KOPT-K1 (cell line): ENCODE data around the gene FRMD4A.
"Not testable (repeated sequence)": the region's sequence is repeated elsewhere in the genome, so short reads cannot be mapped to it uniquely, and the experiment has no call there.

Source experiments
- H3K27ac ChIP-seq: fragments of 200-600 bp; sonication (generic); 2 replicates; pipeline ENCODE4 v1.5.1; 2016; ENCODE audit warnings: antibody characterized with exemption, mild to moderate bottlenecking, low read depth, low read length; ENCODE audit not compliant: poor library complexity, severe bottlenecking
- H3K36me3 ChIP-seq: fragments of 200-600 bp; sonication (generic); 2 replicates; pipeline ENCODE4 v1.5.1; 2017; ENCODE audit warnings: antibody characterized with exemption, mild to moderate bottlenecking, low read length, moderate library complexity; ENCODE audit not compliant: insufficient read depth
- H3K9me3 ChIP-seq: fragments of 200-600 bp; sonication (generic); 2 replicates; pipeline ENCODE4 v1.5.1; 2017; ENCODE audit warnings: antibody characterized with exemption, low read length, mild to moderate bottlenecking; ENCODE audit not compliant: insufficient read depth, poor library complexity, severe bottlenecking

Gene FRMD4A

DNA sequence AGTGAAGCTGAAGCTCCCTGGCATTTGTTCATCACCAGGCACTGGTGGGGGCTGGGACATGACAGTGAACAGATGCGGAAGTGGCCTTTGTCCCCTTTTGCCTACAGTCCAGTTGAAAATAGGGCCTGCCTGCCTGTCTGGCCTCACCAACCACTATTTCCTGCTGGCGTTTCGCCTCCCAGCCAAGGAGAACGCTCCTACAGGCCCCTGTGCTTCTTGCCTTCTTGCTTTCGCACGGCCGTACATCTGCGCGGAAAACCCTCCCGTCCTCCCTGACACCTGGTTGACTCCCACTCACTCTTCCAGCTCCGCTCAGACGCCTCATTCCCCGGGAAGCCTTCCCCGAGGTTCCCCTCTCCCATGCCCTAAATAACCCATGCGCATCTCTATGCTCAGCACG lies 426.7 kb downstream of the FRMD4A start:
- Histone ChIP-seq H3K9me3 (no peaks in the 10 kb centered on the region), H3K36me3 (no peaks in the 10 kb centered on the region)

DNA sequence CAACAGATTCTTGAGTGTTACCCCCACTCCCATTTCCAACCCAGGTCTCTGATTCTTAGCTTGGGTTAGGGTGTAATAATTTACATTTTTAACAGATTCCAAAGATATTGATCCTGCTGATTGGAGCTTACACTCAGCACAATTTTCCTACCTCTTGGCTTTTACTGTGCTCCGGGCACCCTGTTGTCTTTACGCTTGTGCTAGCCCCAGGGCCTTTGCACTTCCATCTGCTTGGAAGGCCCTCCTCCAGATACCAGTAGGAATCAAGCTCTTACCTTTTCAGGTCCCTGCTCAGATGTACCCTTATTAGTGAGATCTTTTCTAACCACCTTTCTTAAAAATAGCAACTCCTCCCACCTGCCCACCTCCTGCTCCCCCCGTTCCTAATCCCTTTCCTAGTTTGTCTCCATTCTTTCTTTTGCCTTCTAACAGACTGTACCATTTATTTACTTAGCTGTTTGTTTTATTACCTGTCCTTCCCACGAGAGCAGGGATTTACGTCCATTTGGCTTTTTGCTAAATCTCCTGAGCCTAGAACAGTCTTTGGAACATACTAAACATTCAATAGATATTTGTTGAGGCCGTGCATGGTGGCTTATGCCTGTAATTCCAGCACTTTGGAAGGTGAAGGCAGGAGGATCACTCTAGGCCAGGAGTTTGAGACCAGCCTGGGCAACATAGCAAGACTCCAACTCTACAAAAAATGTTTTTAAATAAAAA lies 427.7 kb downstream of the FRMD4A start:
- H3K9me3 ChIP-seq, result no peaks in the 10 kb centered on the region
- no peaks in the 10 kb centered on the region for H3K36me3 ChIP-seq
- H3K27ac ChIP-seq, result no peak overlapping the region

More for the DNA sequence above, 426.7 kb downstream of the FRMD4A start:
- H3K27ac ChIP-seq, result no peak overlapping the region

DNA sequence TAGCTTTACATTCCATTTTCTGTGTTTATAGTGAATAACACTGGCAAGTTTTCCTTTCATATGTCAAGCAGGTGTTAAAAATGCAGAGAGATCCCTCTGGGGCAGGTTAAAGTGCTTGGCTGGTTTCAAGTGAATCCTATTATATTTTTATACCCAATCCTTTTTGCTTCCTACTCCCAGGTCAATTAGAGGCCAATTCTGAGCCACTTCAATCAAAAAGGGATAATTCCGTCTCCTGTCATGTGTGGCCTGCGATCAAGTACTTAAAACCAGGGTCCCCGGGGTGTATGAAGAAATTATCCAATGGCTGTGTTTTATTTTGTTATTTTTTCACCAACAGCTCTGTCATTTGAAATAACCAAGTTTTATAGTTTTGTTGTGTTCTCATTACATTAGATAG lies 430.8 kb downstream of the FRMD4A start:
- Histone ChIP-seq H3K36me3 (no peaks in the 10 kb centered on the region), H3K9me3 (no peaks in the 10 kb centered on the region), H3K27ac (no peak overlapping the region)

DNA sequence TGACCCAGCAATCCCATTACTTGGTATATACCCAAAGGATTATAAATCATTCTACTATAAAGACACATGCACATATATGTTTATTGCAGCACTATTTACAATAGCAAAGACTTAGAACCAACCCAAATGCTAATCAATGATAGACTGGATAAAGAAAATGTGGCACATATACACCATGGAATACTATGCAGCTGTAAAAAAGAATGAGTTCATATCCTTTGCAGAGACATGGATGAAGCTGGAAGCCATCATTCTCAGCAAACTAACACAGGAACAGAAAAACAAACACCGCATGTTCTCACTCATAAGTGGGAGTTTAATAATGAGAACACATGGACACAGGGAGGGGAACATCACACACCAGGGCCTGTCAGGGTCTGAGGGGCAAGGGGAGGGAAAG lies 434.6 kb downstream of the FRMD4A start:
- H3K36me3 ChIP-seq, H3K27ac ChIP-seq, H3K9me3 ChIP-seq: not testable (repeated sequence)

DNA sequence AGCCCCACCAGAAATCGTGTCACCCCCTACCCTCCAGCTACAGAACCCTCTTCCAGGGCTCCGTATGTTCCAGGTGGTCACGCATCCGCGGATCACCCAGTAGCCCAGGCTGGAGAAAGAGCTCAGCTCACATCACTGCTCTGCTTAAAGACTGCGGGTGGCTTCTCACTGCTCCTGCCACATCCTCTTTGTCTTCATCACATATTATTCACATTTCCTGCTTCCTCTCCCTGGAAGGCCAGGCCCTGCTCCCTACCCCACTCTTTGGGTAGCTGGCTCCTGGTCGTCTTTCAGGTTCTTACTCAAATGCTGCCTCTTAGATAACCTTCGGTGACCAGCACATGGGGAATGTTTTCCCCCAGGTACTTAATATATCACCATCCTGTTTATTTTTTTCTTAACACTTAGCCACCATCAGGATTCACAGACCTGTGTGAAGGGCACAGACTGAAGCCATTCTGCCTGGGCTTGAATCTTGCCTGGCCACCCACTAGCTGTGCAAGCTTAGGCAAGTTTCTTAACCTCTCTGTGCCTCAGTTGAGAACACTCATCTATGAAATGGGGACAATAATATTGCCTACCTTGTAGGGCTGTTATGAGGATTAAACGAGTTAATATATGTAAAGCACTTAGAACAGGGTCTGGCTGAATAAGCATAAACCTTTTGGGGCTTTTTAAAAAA lies 436.2 kb downstream of the FRMD4A start:
- H3K27ac ChIP-seq, result no peak overlapping the region
- no peaks in the 10 kb centered on the region for H3K36me3 ChIP-seq
- H3K9me3 ChIP-seq, result peaks cover 6% of the 10 kb centered on the region

DNA sequence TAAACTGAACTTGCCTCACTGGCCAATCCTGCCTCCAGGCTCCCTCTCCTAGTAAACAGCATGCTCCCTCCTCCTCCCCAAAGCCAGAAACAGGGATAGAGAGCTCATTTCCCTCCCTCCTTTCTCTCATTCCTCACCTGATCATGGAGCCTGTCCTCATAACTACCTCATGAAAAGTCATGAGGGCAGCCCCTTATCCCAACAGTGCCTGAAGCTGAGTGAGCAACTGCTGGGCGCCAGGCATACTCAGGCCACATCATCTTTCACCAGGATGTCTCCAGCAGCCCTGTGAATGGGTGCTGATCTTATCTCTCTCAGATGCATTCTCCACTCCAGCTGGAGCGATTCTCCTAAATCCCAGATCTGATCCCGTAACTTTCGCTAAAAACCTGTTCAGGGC lies 436.8 kb downstream of the FRMD4A start:
- Histone ChIP-seq H3K27ac (no peak overlapping the region), H3K9me3 (peaks cover 6% of the 10 kb centered on the region), H3K36me3 (no peaks in the 10 kb centered on the region)

DNA sequence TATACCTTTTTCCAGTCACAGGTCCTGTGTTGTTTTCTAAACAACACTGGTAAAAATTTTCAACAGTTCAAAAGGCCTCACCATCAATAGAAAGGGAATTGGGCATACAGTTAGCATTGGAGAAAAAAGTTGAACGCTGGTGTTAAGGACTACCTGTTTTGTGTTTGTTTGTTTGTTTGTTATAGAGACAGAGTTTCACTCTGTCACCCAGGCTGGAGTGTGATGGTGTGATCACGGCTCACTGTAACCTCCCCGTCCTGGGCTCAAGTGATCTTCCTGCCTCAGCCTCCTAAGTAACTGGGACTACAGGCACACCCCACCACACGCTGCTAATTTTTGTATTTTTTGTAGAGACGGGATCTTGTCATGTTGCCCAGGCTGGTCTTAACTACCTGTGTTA lies 437.9 kb downstream of the FRMD4A start:
- Histone ChIP-seq H3K36me3 (no peaks in the 10 kb centered on the region), H3K27ac (no peak overlapping the region), H3K9me3 (peaks cover 6% of the 10 kb centered on the region)

DNA sequence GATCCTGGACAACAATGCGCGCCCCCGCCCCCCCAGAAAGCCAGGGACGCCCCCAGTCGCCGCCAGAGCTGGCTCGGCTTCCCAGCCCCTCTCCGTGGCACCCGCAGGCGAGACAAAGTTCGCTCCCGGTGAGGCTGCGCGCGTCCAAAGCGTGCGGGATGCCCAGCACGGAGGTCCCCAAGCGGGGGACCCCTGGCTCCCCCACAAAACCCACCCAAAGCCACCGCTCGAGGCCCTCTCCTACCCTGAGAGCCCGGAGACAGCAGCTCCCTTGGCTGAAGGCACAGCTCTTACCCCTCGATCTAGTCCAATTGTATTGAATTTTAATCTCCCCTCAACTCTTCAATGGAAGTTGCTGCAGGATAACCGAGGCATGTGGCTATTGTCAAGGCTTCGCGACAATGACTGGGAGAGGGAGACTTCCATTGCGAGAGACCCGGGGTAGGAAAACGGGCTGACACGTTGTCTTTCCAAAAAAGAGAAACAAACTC lies 438.7 kb downstream of the FRMD4A start:
- H3K9me3 ChIP-seq, result peaks cover 6% of the 10 kb centered on the region
- H3K36me3 ChIP-seq, result no peaks in the 10 kb centered on the region
- no peak overlapping the region for H3K27ac ChIP-seq

DNA sequence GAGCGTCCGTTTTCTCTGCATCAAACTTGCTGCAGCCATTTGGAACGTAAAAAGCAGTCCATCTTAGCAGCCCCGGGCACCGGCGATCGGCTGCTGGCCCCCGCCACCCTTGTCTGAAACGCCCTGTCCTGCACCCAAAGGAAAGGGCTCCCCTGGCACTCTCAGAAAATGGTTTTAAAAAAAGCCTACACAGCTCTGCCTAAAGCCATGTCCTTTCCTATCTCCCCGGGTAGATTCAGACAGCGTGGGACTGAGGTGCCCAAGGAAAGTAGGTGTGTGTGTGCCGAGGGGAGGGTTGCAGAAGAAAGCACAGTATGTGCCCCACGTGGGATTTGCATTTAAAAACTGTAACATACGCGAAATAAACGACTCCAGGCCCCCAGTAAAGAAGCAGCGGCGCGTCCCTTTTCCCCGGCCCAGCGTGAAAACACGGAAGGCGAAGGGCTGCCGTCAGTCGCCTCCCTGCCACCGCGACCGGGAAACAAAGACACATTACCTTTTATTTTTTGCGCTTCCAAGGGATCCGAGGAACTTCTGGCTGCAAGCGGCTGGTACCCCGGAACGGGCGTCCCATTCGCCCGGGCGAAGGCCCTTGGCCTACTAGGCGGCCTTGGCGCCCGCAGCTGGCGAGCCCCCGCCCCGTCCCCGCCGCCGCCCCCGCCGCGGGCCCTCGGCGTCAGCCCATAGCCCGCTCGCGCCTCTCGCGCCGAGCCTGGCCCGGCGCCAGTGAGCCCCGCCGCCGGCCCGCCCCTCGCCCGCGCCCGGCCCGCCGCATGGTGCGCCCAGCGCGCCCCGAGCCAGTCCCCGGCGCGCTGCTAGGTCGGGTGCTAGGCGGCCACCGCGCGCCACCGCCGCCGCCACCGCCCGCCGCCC lies 439.4 kb downstream of the FRMD4A start:
- Histone ChIP-seq H3K36me3 (no peaks in the 10 kb centered on the region), H3K27ac (no peak overlapping the region)

DNA sequence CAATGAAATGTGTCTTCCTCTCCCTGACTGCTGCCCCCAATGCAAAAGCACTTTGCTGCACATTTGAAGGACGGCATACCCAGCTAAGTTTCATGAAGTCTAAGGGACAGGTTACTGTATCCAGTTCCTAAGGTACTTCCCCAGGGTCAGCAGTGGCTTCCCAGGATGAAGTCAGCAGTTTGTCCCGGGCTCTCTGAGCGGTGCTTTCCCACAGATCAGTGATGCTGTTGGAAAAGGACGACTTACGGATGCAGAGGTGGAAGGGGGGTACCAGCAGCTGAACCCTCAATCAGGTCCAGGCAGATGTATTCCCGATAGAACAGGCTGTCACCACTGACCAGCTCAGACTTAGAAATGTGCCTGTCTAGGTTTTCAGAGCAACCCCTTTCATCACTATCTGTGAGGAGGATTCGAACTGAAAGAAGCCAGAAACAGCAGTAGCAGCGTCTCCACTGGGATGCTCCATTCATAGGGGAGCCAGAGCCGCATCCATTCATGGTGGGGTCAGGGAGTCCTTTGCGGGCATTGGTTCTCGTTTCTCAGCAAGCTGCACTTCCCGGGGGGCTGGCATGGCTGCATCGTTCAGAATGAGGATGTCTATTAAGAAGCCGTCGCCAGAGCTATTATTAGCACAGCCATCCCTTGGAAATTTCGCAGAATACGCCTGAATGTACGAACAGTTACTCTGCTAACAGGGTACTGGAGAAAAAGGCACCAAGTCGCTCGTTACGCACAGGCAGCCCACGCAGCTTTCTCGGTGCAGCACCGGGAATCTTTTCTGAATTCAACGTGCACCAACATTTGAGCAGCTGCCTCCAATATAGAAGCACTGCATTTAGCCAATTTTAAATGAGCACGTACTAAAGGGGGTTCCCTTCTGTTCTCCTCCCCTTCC lies 440.2 kb downstream of the FRMD4A start:
- H3K27ac ChIP-seq, result no peak overlapping the region
- peaks cover 6% of the 10 kb centered on the region for H3K9me3 ChIP-seq
- no peaks in the 10 kb centered on the region for H3K36me3 ChIP-seq

More for the DNA sequence above, 439.4 kb downstream of the FRMD4A start:
- H3K9me3 ChIP-seq, result peaks cover 6% of the 10 kb centered on the region

DNA sequence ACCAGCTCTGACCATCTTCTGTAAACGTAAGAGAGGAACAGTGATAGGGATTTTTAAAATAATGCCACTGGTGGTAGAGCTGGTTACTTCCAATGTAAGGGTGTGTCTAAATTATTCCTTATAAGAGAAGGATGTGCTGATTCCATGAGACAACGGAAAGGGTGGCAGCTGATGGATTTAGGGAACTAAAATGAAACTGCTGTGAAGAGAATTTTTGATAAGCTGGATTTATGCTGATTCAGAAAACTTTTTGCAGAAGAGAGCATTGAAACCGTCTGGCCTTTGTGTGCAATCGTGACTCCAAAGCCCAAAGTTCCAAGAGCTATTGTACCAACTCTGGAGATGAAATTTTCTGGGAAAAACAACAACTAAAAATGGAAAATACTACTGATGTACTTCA lies 443.0 kb downstream of the FRMD4A start:
- Histone ChIP-seq H3K27ac (no peak overlapping the region), H3K36me3 (no peaks in the 10 kb centered on the region), H3K9me3 (peaks cover 6% of the 10 kb centered on the region)

DNA sequence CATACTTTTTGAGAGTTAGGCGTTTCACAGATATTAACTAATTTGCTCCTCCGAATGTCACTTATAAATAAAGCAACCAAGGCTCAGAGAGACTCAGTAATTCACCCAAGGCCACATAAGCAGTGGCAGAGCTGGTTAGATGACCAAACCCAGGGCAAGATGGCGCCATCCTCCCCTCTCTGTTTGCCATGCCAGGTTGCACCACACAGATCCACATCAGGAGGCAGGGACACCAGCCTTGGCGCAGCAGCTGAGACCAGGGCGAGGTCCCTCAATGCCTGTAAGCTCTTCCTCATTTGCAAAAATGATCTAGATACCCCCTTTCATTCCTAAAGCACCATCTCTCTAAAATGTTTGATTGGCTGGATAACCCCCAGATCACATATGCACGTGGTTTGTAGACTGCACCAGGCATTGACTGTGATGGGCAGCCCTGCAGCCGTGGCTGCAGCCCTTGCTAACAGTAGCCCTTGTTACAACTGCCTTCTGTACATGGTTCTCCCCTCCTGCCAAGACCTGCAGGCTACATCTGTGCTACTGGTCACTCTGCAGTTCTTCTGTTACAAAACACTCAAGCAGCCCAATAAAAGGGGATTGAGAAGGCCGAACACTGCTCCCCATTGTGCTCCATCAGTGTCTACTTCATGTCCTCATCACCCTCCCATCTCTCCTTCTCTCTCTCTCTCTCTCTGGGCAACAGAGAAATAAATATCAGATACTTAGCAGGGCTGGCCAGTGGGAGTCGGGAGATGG lies 445.3 kb downstream of the FRMD4A start:
- H3K36me3 ChIP-seq, result no peaks in the 10 kb centered on the region

DNA sequence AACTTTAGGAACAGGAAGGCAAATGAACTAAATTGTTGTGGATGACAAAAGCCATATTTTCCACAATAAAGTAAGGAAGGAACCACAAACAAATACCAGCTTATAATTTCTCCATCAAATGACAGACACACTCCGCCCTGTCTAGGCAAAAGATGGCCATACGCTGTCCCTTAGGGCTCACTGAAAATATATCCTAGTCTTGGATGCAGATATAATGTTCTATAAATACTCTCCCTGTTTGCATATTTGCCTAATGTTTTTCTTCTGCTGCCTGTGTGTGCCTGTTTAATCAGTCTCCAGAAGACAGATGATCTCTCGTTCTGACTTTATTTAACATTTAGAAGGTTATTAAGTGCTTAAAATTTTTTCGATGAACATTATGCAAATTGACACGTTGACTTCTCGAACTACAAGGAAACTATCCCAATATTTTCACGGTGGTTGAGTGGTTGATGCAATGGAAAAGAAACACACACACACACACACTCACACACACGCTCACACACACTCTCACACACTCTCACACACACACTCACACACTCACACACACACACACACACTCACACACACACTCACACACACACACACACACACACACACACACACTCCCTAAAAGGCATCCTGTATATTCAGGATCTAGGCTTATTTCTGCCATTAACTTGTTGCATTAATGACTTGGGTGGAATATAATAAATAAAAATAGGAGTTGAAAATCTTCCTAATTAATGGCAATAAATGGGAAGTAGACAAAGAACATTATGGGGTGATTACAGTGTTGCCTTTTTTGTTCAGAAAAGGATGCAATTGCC lies 446.9 kb downstream of the FRMD4A start:
- Histone ChIP-seq H3K9me3 (no peaks in the 10 kb centered on the region), H3K27ac (no peak overlapping the region), H3K36me3 (no peaks in the 10 kb centered on the region)

More for the DNA sequence above, 445.3 kb downstream of the FRMD4A start:
- Histone ChIP-seq H3K27ac (no peak overlapping the region), H3K9me3 (no peaks in the 10 kb centered on the region)
